ENCODE data around the gene SMG6.
"Not testable (repeated sequence)": the region's sequence is repeated elsewhere in the genome, so short reads cannot be mapped to it uniquely, and the experiment has no call there.

The SMG6 gene

DNA sequence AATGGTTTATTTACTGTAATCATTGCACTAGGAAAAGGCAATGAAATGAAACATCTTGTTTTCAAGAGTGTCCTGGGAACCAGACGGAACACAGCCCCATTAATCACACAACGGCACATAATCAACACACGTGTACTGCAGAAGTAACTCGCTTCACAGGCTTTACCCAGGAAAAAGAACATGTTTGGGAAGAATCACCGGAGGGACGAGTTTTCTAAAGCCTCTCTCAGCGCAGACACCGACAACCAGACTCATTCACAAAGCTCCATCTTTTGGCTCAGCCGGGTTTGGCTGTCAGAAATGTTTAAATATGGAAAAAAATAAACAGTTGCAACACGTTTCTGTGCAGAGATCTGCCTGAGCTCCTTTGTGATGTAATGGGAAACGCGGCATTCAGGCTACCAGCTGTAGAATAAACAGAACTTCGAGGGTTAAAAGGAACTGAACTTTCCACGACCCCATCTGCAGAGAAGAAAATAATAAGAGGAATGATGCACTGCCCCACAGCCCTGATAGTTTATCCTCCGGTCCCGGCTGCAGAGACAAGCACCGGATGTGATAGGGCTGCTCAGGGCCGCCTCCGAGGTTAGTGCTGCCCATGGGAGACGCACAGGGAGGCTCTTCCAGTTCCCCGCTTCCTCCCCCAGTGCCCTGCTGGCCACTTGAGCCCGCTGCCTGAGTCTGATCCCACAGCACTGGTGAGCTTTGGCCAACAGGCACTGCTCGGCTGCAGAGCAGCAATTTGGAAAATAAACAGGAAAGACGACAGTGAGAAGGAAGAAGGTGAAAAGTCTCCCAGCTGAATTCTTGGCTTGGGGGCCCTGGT is 128.9 kb downstream of the SMG6 start:
- DNase-seq = peak; percentile 33

DNA sequence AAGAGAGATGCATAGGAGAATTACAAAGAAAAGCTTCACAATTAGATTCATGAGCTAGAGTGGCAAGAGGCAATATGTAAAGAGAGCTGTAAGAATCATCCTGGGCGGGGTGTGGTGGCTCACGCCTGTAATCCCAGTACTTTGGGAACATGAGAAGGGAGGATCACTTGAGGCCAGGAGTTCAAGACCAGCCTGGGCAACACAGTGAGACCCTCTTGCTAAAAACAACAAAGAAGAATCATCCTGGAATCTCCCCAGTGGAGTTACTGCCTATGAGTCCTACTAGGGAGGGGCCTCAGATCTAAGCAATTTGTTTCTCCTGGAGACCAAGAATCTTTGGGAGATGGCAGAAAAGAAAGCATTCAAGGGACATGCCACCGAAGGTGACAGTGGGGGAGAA is 129.6 kb downstream of the SMG6 start:
- DNase-seq = no peak

DNA sequence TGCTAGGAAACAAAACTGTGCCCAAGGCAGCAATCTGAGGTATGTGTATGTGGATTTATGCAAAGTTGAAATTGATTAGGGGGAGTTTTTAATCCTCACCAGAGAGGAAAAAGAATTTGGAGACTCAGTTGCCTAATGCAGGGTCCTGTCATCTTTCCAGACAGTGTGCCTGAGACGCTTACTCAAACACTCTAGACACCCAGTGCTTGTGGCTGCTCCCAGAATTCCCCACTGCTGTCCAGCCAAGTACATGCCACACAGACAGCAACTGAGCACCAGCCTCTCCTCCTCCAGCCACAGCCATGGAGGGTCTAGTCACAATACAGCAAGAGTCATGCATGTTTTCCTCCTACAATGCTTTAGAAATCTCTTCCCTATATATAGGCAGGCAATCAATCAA is 130.6 kb downstream of the SMG6 start:
- DNase-seq = no peak

DNA sequence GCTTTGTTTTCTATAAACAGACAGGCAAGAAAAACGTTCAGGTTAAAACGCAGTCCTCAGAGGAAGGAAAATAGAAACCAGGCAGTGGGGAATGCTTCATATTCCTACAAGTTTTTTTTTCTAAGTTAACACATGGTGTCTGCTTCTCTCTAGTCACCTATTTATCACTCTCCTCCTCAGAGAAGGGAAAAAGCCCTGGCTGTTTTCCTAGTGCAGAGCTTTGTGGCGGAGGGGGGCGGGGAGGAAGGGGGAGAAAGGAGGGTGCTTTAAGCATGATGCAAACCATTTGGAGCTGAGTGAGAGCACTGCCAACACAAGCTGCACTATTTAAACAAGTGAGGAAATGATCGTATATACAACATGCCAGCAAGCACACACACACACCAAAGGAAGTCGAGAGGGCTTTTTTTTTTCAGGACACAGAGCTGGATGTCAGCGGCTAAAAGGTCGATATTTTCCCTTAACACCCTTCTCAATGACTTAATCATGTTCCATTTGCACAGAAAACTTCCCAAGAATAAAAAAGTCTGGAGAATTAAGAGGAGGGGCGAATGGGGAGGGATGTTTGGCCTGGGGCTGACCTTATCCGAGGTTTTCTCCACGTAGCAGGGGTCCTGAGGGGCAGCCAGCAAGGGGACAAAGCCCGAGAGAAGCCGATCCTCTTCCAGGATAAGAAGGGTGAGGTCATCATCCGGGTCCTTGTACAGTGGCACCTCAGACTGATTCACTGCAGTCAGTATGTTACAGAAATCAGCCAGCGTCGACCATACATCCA is 131.3 kb downstream of the SMG6 start:
- DNase-seq = peak; percentile 61

DNA sequence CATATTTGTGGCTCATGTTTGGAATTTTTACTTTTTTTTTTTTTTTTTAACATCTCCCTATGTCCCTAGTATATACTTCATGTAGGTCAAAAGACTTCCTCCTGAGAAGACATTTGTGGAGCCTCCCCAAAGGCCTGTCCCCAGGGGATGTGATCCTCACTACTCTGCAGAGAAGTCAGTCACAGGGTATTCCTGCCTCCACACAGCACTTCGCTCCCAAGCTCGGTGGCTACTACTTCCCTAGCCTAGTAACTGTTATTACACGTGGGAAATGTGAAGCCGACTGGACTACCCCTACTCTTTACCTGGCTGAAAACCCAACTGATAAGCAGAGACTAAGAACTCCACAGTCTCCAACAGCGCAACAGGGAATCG is 131.9 kb downstream of the SMG6 start:
- no peak for DNase-seq

DNA sequence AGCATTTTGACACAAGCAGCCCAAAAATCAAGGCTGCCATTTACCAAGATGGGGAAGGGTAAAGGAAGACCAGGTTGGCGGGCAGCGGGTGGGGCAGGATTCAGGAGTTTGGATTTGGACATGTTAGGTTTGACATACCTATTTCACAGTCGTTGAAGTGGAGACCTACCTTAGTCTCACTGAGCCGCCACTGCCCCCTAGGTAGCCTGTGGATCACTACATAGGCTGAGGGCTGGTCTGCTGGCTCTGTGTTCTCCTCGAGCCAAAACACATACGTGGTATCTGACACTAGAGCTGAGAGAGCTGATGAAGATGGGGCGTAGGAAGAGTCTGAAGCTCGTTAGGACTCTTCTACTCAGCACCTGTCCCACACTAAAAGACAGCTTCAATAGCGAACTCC is 133.6 kb downstream of the SMG6 start:
- DNase-seq = no peak

DNA sequence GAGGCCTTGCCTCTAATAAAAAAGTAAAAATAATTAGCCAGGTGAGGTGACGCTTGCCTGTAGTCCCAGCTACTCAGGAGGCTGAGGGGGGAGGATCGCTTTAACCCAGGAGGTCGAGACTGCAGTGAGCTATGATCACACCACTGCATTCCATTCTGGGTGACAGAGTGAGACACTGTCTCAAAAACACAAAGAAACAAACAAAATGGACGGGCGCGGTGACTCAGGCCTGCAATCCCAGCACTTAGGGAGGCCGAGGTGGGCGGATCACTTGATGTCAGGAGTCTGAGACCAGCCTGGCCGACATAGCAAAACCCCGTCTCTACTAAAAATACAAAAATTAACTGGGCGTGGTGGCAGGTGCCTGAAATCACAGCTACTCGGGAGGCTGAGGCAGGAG is 137.9 kb downstream of the SMG6 start:
- DNase-seq = not testable (repeated sequence)

DNA sequence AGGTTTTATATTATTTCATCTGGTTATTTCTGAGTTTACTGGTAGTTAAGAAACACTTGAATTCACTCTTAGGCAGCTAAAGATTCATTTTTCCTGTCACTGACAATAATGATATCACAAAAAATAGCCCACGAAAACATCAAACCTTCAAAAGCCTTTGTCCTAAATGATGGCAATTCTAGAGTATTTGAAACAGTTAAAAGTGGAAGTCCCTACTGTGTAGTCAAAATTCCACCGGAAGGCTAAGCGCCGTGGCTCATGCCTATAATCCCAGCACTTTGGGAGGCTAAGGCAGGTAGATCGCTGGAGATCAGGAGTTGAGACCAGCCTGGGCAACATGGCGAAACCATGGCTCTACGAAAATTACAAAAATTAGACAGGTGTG is 145.2 kb downstream of the SMG6 start:
- DNase-seq = no peak

DNA sequence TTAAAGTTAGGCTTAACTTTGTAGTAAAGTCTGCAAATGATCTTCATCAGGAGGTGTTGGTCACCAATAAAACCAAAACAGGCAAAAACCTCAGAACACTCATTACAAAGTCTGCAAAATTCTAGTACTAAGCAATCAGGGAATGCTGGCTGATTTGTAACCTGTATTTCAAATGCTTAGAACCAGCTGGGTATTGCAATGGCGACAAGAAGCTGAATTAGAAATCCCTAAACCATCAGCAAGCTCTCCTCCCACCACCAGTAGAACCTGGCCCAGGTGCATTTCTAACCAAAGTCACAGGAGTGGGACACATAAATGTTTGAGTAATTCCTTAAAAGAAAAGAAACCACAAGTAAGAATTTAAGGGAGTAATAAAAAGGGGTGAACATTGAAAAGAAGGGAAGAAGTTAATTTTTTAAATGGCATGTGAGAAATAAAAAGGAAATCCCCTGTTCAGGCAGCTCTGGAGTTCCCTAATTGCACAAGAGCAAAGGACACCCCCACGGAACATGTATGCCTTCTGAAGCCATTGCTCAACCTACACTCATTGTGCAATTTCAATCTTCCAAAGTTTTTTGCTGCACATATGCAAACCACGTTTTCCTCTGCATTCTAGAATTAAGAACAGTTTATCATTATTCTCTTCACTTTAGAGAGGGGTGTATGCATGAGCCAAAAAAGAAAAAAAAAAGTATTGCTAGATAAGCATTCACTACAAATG is 145.8 kb downstream of the SMG6 start:
- no peak for DNase-seq

DNA sequence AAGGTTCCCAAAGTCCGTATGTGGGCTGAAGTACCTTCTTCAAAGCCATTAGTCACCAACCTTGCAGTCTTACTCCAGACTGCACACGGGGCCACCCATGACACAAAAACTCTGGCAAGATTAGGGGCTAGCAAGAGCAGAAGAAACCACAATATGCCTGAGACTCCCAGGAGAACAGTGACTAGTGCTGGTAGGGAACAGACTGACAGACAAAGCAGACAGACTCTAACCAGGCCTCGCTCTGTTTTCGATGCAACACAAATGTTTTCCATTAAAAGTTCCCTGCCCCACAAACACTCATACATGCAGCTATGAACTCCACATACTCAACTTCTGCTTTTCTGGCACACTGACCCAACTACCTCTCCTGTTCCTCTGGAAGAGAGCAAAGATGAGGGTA is 146.5 kb downstream of the SMG6 start:
- no peak for DNase-seq

DNA sequence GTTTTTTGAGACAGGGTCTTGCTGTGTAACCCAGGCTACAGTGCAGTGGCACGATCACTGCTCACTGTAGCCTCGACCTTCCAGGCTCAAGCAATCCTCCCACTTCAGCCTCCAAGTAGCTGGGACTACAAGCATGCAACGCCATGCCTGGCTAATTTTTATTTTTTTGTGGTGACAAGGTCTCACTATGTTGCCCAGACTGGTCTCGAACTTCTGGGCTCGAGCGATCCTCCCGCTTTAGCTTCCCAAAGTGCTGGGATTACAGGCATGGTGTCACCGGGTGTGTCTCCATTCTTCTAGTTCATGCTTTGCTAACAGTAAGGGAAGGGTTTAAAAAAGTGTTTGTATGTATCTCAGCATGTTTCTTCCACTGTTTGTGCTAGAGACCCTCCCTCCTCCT is 146.9 kb downstream of the SMG6 start:
- DNase-seq = no peak

DNA sequence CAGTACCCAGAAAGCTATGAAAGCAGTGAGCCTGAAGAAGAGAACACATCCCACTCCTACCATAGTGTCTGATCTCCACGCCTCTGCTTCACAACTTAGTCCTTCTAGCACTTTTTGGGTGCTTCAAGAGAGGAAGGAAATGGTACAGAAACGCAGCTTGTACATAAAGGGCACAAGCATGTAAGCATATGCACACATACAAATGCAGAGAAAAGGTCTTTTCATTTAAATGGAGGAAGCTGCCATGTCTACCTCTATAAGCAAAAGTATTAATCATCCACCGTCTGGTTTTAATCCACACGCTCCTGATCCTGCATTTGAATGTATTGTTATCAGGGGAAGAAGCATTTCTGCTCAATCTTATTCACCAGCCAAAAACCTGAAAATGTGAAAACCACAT is 148.0 kb downstream of the SMG6 start:
- DNase-seq = no peak

DNA sequence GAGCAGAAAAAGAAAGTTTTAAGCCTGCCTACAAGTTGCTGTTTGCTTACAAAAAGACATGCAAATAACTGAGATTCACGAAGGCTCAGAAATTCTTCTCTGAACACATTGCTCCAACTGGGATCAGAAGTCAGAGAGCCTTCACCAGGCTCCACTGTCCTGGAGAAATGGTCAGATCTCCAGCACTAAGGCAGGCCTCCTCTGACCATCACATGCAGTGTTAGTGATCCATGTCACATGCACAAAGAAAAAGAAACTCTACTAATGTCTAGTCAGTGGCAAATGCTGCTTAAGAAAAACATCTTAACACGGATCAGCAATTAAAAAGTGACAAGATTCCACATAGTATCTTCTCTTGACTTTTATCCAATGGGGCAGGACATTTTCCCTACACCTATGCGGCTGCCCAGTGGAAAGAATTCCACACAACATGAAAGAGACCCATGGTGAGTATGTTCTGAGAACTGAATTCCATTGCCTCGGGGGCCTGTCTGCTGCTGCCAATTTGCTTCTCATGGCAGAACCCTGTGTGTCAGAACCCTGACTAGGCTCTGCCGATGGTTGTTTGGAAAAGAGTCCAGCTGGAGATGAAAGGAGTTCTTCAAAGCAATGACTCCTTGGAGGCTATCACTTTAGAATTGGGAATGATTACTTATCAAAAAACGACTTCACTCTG is 152.1 kb downstream of the SMG6 start:
- DNase-seq = no peak

DNA sequence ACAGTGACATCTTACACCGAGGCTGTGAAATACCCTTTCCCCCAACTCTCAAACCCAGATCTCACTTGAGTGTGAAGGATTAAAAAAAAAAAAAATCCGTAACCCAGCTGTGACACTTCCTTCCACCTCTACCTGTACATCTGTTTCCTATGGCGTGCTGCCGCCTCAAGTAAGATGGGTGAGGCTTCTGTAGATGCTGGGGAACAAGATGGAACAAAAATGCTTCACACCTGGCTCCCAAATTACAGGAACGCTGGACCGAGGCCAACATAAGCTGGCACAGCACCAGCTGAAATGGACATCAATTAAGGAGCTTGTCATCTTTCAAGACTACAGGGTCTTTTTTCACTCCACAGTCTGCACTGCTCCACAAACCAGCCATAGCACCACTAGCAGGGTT is 152.8 kb downstream of the SMG6 start:
- no peak for DNase-seq

DNA sequence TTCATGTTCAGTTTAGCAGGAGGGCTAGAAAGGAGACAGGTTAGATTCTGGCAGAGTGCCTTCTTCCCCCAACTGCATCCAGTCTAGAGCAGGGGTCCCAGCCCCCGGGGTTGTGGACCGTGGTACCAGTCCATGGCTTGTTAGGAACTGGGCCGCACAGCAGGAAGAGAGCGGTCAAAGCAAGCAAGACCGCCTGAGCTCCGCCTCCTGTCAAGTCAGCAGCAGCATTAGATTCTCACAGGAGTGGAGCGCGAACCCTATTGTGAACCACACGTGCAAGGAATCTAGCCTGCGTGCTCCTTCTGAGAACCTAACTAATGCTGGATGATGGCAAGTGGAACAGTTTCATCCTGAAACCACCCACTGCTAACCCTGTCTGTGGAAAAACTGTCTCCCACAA is 153.7 kb downstream of the SMG6 start:
- DNase-seq = no peak

DNA sequence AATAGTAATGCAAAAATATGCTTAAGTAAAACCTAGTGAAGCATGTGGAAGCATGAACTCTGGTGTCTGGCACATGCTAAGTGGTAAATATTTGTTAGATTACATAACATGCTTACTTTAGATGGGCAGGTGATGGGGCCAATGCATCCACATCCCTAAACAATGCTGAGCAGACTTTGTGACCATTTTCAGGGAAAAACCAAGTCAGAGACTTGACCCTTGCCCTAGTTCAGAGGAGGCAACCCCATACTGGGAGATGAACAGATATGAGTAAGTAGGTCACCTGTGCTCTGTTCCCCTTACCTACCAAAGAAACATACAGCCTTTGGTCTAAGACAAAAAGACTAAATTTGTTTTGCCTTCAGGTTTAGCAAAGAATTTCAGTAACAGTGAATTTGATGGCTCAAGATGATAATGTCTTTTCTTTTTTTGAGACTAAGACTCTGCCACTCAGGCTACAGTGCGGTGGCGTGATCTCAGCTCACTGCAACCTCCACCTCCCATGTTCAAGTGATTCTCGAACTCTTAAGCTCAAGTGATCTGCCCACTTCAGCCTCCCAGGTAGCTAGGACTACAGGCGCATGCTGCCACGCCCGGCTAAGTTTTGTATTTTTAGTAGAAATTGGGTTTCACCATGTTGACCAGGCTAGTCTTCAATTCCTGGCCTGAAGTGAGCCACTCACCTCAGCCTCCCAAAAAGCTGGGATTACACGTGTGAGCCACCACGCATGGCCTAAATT is 157.3 kb downstream of the SMG6 start:
- DNase-seq = peak; percentile 14

DNA sequence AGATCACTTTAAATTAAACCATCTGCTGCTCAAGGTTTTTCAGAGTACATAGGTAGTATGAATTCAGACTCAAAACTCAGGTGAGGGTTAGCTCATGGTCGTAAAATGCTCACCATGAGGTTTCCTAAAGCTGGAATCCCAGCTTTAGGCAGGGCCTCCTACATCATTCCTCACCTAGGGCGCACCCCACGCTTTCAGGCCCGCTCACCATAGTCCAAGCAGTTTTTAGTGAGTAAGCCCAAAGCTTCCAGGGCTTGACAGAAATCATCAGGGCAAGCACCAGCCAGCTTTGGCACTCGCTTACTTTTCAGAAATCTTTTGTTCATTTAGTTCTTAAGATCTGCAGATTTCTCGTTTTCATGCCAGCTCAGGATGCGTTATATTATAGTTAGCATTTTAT is 158.9 kb downstream of the SMG6 start:
- DNase-seq = no peak

DNA sequence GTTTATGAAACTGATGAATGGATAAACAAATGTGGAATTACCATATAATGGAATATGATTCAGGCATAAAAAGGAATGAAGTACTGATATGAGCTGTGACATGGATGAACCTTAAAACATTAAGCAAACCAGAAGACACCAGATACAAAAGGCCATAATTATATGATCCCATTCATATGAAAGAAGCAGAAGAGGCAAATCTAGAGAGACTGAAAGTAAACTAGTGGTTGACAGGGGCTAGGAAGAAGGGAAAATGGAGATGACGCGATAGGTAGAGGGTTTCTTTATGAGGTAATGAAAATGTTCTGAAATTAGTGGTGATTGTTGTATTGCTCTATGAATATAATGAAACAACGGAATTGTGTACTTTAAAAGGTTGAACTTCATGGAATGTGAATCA is 160.3 kb downstream of the SMG6 start:
- DNase-seq = no peak

DNA sequence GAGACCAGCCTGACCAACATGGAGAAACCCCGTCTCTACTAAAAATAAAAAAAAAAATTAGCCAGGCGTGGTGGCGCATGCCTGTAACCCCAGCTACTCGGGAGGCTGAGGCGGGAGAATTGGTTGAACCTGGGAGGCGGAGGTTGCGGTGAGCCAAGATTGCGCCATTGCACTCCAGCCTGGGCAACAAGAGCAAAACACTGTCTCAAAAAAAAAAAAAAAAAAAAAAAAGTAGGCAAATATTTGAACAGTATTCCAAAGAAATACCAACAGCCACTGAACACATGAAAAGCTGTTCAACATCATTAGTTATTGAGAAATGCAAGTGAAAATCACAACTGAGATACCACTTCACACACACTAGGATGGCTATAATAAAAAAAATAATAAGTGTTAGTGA is 160.9 kb downstream of the SMG6 start:
- DNase-seq = not testable (repeated sequence)

DNA sequence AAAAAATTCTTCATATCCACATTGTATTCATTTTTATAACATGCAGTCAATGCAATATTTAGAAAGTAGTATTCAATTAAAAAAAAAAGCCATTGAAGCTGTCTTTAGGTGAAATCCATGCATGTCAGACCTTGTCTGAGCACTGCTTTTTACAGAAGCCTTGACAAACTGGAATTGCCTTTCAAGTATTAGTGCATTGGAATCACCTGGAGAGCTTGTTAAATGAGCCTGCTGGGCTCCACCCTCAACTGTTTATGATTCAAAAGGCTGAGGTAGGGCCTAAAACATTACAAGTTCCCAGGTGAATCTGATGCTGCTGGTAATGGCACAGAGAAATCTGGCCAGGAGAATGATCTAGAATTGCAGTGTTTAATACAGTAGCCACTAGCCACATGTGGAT is 162.9 kb downstream of the SMG6 start:
- no peak for DNase-seq

DNA sequence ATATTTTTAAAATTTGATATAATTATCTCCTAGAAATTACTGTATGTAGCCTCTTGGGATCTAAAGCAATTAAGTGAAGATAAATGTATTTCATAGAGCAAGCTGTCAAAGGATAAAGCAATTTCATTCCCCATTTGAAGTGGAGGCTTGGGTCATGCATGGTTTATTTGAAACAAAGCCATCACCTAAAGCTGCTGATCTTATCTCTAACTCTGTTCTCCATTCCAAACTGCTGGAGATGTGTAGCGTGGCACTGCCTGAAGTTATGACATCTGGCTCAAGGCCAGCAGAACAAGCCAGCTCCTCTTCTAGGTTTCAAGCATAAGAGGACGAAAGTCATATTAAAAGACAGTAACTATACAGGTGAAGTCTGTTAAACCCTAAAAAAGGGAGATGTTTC is 164.8 kb downstream of the SMG6 start:
- peak; percentile 18 for DNase-seq

DNA sequence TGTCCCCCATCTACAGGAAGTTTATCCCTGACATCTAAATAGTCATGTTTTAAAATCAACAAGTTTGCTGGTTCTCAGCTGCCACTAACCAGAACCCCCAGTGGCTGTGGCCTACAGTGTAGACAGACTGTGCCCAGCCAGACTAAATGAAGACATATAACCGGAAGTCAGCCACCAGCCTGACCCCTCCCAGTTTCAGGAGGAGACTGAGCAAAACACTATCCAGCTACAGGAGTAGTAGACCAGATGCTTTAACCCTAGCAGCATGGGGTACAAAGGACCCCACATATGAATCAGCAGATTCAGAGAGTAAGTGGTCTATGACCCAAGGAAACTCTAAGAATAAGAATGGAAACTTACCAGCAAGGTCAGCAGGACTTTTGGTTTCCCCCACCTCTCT is 165.3 kb downstream of the SMG6 start:
- DNase-seq = no peak
